Endothelial cell (in vitro differentiated cells): Measurements from ENCODE around the gene GPR153. TPM values are rescaled to one million over a fixed set of nuclear protein-coding genes. Genes with fewer than 3 reads are reported as not detected.
A peak's percentile ranks its signal among the peaks of the same experiment; 100 is the strongest.

ENCODE experiments used
- DNase-seq: peaks from one replicate; pipeline ENCODE4 v3.0.0; 2021; ENCODE audit warnings: low spot score
- H3K27ac Mint-ChIP-seq: one replicate; pipeline ENCODE4 v1.8.0; 2021; ENCODE audit warnings: mixed read lengths, inconsistent platforms; ENCODE audit not compliant: unreplicated experiment
- H3K27me3 Mint-ChIP-seq: one replicate; pipeline ENCODE4 v1.8.0; 2021; ENCODE audit warnings: mild to moderate bottlenecking, moderate library complexity, mixed read lengths, inconsistent platforms; ENCODE audit not compliant: unreplicated experiment
- H3K36me3 Mint-ChIP-seq: one replicate; pipeline ENCODE4 v1.8.0; 2021; ENCODE audit warnings: mild to moderate bottlenecking, low read depth, mixed read lengths, inconsistent platforms; ENCODE audit not compliant: unreplicated experiment
- H3K4me1 Mint-ChIP-seq: one replicate; pipeline ENCODE4 v1.8.0; 2021; ENCODE audit warnings: mild to moderate bottlenecking, mixed read lengths, inconsistent platforms; ENCODE audit not compliant: unreplicated experiment
- H3K4me3 Mint-ChIP-seq: one replicate; pipeline ENCODE4 v1.8.0; 2021; ENCODE audit warnings: mild to moderate bottlenecking, mixed read lengths, inconsistent platforms; ENCODE audit not compliant: unreplicated experiment
- H3K9me3 Mint-ChIP-seq: one replicate; pipeline ENCODE4 v1.8.0; 2021; ENCODE audit warnings: mixed read lengths, inconsistent platforms; ENCODE audit not compliant: unreplicated experiment
- total RNA-seq: library from RNA; stranded (reverse); fragmentation: NEBNext Ultra II Directional; extraction: Animal tissue kit (Norgen Biotek cat#: 25700); gene quantifications from one replicate; pipeline ENCODE4 v1.2.1, GENCODE V29; 2021; ENCODE audit not compliant: unreplicated experiment
- TF ChIP-seq, protein P1 (sequence below): fragments of 200-600 bp; sonication (generic); IDR thresholded peaks from one replicate; pipeline ENCODE4 v1.5.0; 2021; ENCODE audit warnings: antibody characterized with exemption; ENCODE audit not compliant: unreplicated experiment

GPR153 gene
- total RNA-seq, 1 donor from 2014 or later = 3.0 TPM

DNA sequence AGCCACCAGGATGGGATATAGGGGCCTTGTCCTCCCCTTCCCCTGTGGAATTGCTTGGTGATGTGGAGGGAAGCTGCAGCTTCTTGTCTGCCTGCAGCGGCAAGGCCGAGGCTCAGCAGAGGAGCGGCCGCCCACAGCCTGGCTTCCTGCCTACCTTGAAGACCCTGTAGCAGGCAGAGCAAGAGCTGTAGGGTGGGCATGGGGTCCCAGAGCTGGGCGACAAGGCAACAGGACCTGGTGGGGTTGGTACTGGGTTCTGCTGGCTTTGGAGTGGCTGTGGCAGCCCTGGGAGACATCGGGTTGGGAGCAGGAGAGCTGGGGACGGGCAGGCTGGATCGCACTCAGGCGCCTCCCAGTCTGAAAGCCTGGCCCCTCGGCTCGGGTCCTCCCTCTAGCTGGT, 5.7 kb upstream of the GPR153 start:
- TF ChIP-seq, protein P1, sequence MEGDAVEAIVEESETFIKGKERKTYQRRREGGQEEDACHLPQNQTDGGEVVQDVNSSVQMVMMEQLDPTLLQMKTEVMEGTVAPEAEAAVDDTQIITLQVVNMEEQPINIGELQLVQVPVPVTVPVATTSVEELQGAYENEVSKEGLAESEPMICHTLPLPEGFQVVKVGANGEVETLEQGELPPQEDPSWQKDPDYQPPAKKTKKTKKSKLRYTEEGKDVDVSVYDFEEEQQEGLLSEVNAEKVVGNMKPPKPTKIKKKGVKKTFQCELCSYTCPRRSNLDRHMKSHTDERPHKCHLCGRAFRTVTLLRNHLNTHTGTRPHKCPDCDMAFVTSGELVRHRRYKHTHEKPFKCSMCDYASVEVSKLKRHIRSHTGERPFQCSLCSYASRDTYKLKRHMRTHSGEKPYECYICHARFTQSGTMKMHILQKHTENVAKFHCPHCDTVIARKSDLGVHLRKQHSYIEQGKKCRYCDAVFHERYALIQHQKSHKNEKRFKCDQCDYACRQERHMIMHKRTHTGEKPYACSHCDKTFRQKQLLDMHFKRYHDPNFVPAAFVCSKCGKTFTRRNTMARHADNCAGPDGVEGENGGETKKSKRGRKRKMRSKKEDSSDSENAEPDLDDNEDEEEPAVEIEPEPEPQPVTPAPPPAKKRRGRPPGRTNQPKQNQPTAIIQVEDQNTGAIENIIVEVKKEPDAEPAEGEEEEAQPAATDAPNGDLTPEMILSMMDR = no peak
- Mint-ChIP-seq H3K36me3 (no peaks in the 10 kb centered on the region), H3K4me3 (no peak overlapping the region), H3K4me1 (no peaks in the 10 kb centered on the region), H3K27ac (no peak overlapping the region), H3K27me3 (peaks cover 18% of the 10 kb centered on the region), H3K9me3 (no peaks in the 10 kb centered on the region)
- DNase-seq = no peak

DNA sequence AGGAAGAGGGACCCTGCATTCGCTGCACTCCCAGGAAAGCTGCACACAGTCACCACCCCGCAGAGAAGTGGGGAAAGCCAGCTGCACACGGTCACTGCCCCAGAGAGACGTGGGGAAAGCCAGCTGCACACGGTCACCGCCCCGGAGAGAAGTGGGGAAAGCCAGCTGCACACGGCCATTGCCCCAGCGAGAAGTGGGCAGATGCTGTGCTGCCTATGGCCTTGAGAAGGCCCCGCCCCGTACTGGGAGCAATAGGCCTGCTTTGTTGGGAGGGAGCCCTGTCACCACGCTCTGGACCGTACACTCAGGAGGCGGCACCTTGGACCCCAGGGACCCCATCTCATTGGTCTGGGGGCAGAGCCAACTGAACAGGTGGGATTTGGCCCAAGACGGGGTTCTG, 4.3 kb upstream of the GPR153 start:
- H3K36me3 Mint-ChIP-seq = no peaks in the 10 kb centered on the region

DNA sequence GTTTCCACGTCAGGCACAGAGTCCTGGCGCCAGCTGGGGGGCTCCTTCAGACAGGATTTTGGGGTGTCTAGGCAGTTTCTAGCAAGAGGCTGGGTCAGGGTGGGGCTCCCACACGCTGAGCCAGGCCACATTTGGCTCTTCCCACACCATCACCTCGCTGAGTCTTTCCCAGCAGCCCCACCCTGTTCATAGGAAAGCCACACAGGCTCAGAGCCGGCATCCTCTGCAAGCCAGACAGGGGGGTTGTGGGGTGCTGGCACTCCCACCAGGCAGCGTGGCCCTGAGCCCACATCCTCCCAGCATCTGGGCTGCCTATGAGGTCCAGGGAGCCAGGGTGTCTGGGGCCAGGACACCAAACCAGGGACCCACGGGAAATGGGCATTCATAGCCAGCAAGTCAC, 2.8 kb upstream of the GPR153 start:
- Mint-ChIP-seq H3K36me3 (no peaks in the 10 kb centered on the region), H3K27ac (no peak overlapping the region), H3K27me3 (peaks cover 22% of the 10 kb centered on the region), H3K4me3 (no peak overlapping the region), H3K9me3 (no peaks in the 10 kb centered on the region), H3K4me1 (no peaks in the 10 kb centered on the region)
- no peak for DNase-seq
- TF ChIP-seq, protein P1 = no peak

More for the DNA sequence above, 4.3 kb upstream of the GPR153 start:
- H3K4me3 Mint-ChIP-seq = no peak overlapping the region
- TF ChIP-seq, protein P1 = no peak
- peaks cover 16% of the 10 kb centered on the region for H3K27me3 Mint-ChIP-seq
- no peaks in the 10 kb centered on the region for H3K4me1 Mint-ChIP-seq
- no peaks in the 10 kb centered on the region for H3K9me3 Mint-ChIP-seq
- H3K27ac Mint-ChIP-seq = no peak overlapping the region
- no peak for DNase-seq

DNA sequence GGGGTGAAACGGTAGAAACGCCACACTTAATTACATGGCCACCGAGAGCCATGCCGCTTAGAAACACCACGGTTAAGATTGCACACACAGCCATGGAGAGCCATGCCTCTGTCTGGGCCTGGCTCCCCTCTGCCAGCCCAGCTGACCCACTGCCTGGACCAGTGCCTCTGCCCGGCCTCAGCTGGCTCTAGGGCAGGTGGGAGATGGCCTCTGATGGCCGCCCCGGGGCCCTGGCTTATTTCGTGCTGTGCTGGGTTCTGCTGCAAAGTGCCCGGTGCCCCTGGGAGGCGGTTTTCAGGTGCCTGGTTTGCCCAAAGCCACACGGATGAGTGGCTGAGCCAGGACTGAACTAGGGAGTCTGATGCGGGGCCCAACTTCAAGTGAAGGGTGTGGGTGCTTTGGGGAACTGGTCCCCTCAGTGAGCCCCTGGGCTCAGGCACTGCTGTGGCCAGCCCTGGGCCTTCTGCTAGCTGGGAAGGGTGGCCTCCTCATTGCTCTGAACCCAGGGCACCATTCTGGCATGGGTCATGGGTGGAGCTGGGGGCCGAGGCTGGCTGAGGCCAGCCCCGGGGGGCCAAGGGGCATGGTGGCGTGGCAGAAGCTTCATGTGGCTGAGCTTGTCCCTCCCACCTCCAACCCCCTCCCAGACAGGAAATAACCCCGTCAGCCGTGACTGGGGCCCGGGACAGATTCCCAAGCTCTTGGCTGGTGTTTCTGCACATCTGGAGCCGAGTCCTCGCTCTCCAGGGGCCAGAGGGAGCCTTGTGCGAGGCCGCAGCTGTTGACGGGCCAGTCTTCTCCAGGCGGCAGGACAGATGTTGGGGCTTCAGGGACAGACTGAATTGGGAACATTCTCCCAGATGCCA, 1.9 kb upstream of the GPR153 start:
- H3K4me1 Mint-ChIP-seq = no peaks in the 10 kb centered on the region
- H3K27me3 Mint-ChIP-seq = peaks cover 24% of the 10 kb centered on the region
- H3K4me3 Mint-ChIP-seq = no peak overlapping the region
- H3K9me3 Mint-ChIP-seq = no peaks in the 10 kb centered on the region
- H3K36me3 Mint-ChIP-seq = no peaks in the 10 kb centered on the region
- no peak for DNase-seq
- TF ChIP-seq, protein P1 = no peak
- no peak overlapping the region for H3K27ac Mint-ChIP-seq

DNA sequence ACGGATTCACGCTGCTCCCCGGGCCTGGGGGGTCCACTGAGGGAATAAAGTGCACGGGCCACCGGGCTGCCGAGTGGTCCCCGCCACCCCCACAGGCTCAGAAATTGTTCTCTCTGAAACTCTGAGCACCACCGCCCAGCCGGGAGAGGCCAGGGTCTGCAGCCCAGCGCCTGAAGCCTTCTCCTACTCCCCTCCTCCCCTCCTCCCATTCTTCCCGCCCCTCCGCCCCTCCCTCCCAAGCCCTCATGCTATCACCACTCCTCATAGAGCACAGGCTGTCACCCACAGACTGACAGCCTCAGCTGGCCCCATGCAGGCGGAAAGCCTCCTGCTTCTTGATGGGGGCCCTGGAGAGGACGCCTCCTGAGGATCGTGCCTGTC, 707 bp upstream of the GPR153 start:
- TF ChIP-seq, protein P1 = no peak
- Mint-ChIP-seq H3K27ac (no peak overlapping the region), H3K4me1 (no peaks in the 10 kb centered on the region), H3K4me3 (peak overlapping the region; percentile 42), H3K36me3 (no peaks in the 10 kb centered on the region), H3K27me3 (peaks cover 23% of the 10 kb centered on the region), H3K9me3 (no peaks in the 10 kb centered on the region)
- no peak for DNase-seq
